ENCODE results near the gene RPN1. TPM values are rescaled to one million over a fixed set of nuclear protein-coding genes. Genes with fewer than 3 reads are reported as not detected.

Gene RPN1
- total and polyA plus RNA-seq, 2 of the 8 experiments (the other 6 are each of a cell fraction or from before 2014, with no cell fraction given), result 165 to 211 TPM

GRCh38 chr3:128617557-128618397 lies 32.8 kb downstream of the RPN1 start:
- H2BK12ac ChIP-seq (ENCODE audit: low read depth, low read length), result no peak overlapping the region
- DNase-seq (ENCODE audit: low read depth in 1 of 2, low spot score in 2 of 2), result peak; percentile 84 to 97
- peak overlapping the region; percentile 94 for H4K5ac ChIP-seq (ENCODE audit: insufficient read length, low read depth, low read length)
- 0 out of 4 replicates have a peak, but pooled peaks cover 0 to 4% of the 10 kb centered on the region in 2 experiments for H3K79me2 ChIP-seq (ENCODE audit: control insufficient read depth in 1 of 2, insufficient read depth in 2 of 2, low read length in 2 of 2)
- H3K4me1 ChIP-seq (replicated peaks in 1 of 4; ENCODE audit: control insufficient read depth in 3 of 4, insufficient read depth in 4 of 4, low read length in 3 of 4), result peaks cover 0 to 7% (median 5%) of the 10 kb centered on the region in 4 experiments; a peak in 6 of 7 replicates
- H2AFZ ChIP-seq (ENCODE audit: low read length), result peak overlapping the region; percentile 53; the same call in 1 of the 2 replicates
- peak overlapping the region; percentile 77 for H3K27ac ChIP-seq (ENCODE audit: low read depth, low read length)
- peak overlapping the region; percentile 82 for H2BK5ac ChIP-seq (ENCODE audit: low read depth, low read length)
- CTCF ChIA-PET (ENCODE audit: partially characterized antibody), result interaction anchor here (0.6 to 2.7 kb wide), 26 partner anchors 9 to 1260 kb away, joined by 3 to 12 read pairs (median 4); no protein-coding TSS in a partner anchor
- H3K4me2 ChIP-seq (ENCODE audit: insufficient read depth in 1 of 2, low read depth in 2 of 2, low read length in 2 of 2), result peak overlapping the region; percentile 90 to 92
- no peak overlapping the region for H2BK20ac ChIP-seq (ENCODE audit: low read length)
- no peak overlapping the region for H2BK15ac ChIP-seq (ENCODE audit: low read length)
- H3K4me3 ChIP-seq (ENCODE audit: extremely low read depth in 1 of 4, insufficient read depth in 2 of 4, low read depth in 3 of 4, low read length in 4 of 4), result peak overlapping the region; percentile 71 to 94 (median 86)
- POLR2A ChIA-PET (ENCODE audit: partially characterized antibody), result interaction anchor here (0.6 to 1.4 kb wide), 6 partner anchors 8 to 232 kb away, joined by 3 to 10 read pairs (median 3); partner anchors contain the start of gene RPN1
- FAIRE-seq, result no peak
- H3K56ac ChIP-seq (replicated peaks; ENCODE audit: insufficient read length, low read depth, low read length), result peak overlapping the region; percentile 85
- peak overlapping the region; percentile 48 for H3K18ac ChIP-seq (ENCODE audit: extremely low read depth, low read length)
- H3K36me3 ChIP-seq (ENCODE audit: control insufficient read depth in 2 of 4, insufficient read depth in 4 of 4, low read length in 3 of 4), result peaks cover 14 to 25% (median 19%) of the 10 kb centered on the region in 4 experiments
- no peaks in the 10 kb centered on the region for H3K27me3 ChIP-seq (replicated peaks in 1 of 4; ENCODE audit: control insufficient read depth in 3 of 4, extremely low read depth in 1 of 4, insufficient read depth in 3 of 4, low read length in 3 of 4)
- peaks cover 4 to 15% of the 10 kb centered on the region in 2 experiments for H4K20me1 ChIP-seq (replicated peaks in 1 of 2; ENCODE audit: control insufficient read depth in 1 of 2, insufficient read depth in 2 of 2, low read length in 2 of 2)
- H3K23ac ChIP-seq (ENCODE audit: insufficient read length), result no peak overlapping the region
- H3K23me2 ChIP-seq (ENCODE audit: low read depth, low read length), result peaks cover 12% of the 10 kb centered on the region
- H3K9me3 ChIP-seq (ENCODE audit: insufficient read depth in 2 of 2, low read depth in 1 of 2, low read length in 1 of 2), result no peaks in the 10 kb centered on the region
- peak overlapping the region; percentile 87 for H4K8ac ChIP-seq (ENCODE audit: extremely low read depth, insufficient read depth, low read length)
- no peak overlapping the region for H2BK120ac ChIP-seq (replicated peaks; ENCODE audit: low read depth, low read length)
- 10% methylated on average over 54 of the region's 61 CpGs; no CpG with 5 or more reads in 1 of the 2 experiments for WGBS, 2 experiments (ENCODE audit: extremely low coverage in 1 of 2, insufficient coverage in 1 of 2, insufficient read length in 1 of 2, insufficient replicate concordance in 2 of 2, low coverage in 1 of 2, low lambda C conversion rate in 2 of 2, missing lambda C conversion rate in 1 of 2)
- H3K14ac ChIP-seq (ENCODE audit: insufficient read length), result no peak overlapping the region
- peak overlapping the region; percentile 87 for H2AK5ac ChIP-seq (ENCODE audit: low read depth, low read length)
- H4K91ac ChIP-seq (replicated peaks; ENCODE audit: insufficient read length, low read length), result peak overlapping the region; percentile 80
- no peak overlapping the region for H3K4ac ChIP-seq (replicated peaks; ENCODE audit: insufficient read length, low read depth, low read length)
- H3K9ac ChIP-seq (replicated peaks in 1 of 4; ENCODE audit: extremely low read depth in 1 of 4, low read depth in 3 of 4, low read length in 3 of 4), result peak overlapping the region; percentile 55 to 88 (median 82)
- H3K79me1 ChIP-seq (ENCODE audit: low read depth, low read length), result peaks cover 7% of the 10 kb centered on the region
- TF ChIP-seq TAF7 (optimal IDR thresholded peaks at IDR 0.05; ENCODE audit: borderline replicate concordance, low read depth, low read length) (peak; percentile 65), EGR1 (IDR thresholded peaks at IDR 0.05; ENCODE audit: borderline replicate concordance, low read depth, low read length) (peak; percentile 41), CHD1 (IDR thresholded peaks at IDR 0.05; ENCODE audit: low read depth, low read length) (no peak), CTCF (IDR thresholded peaks at IDR 0.05; ENCODE audit: control extremely low read depth in 1 of 3, insufficient read depth in 1 of 3, low read depth in 1 of 3, low read length in 3 of 3) (peak in 2 of 3 experiments; percentile 52 to 90; a peak in 3 of 4 replicates), EP300 (IDR thresholded peaks at IDR 0.05; ENCODE audit: borderline replicate concordance in 1 of 2, low read depth in 2 of 2, low read length in 2 of 2) (no peak; a peak in 1 of 3 replicates), ASH2L (IDR thresholded peaks at IDR 0.05; ENCODE audit: low read length) (peak; percentile 66), GABPA (IDR thresholded peaks at IDR 0.05; ENCODE audit: borderline replicate concordance, insufficient read depth, low read length) (no peak), JUND (IDR thresholded peaks at IDR 0.05; ENCODE audit: low read length) (peak; percentile 26; the same call in 1 of the 2 replicates)
